Thoracic aorta (tissue), 2 donors: ENCODE measurements around the gene SLC4A2. TPM values are rescaled to one million over a fixed set of nuclear protein-coding genes. Genes with fewer than 3 reads are reported as not detected.

ENCODE experiments used
- ATAC-seq: fragments of 150-250 bp; one replicate; pipeline ENCODE4 v1.8.0; 2017; ENCODE audit warnings: low read depth; ENCODE audit not compliant: insufficient number of reproducible peaks, low FRiP score
- DNase-seq: peaks from one replicate; pipeline ENCODE4 v3.0.0-alpha.2; 2020; ENCODE audit warnings: low spot score
- H3K27ac ChIP-seq, 2 donors: fragments of 200-600 bp; sonication (generic); 1 replicate in 1 of 2; 2 replicates in 1 of 2; pipeline ENCODE4 v1.5.1; 2016; ENCODE audit warnings: mild to moderate bottlenecking in 2 of 2, moderate library complexity in 2 of 2
- H3K27me3 ChIP-seq: fragments of 200-600 bp; sonication (generic); replicated peaks from 2 replicates; pipeline ENCODE4 v1.6.0; 2016; ENCODE audit warnings: mild to moderate bottlenecking; ENCODE audit not compliant: insufficient read depth
- H3K36me3 ChIP-seq: fragments of 200-600 bp; sonication (generic); one replicate; pipeline ENCODE4 v1.5.1; 2016
- H3K4me1 ChIP-seq, 2 donors: fragments of 200-600 bp; sonication (generic); 1 replicate in 1 of 2; 2 replicates in 1 of 2; pipeline versions ENCODE4 v1.5.1 to v1.6.0; 2016; ENCODE audit warnings: low read depth in 2 of 2, mild to moderate bottlenecking in 1 of 2; ENCODE audit not compliant: control insufficient read depth in 1 of 2
- H3K4me3 ChIP-seq: fragments of 200-600 bp; sonication (generic); 2 replicates; pipeline ENCODE4 v1.5.1; 2016; ENCODE audit warnings: mild to moderate bottlenecking
- H3K9me3 ChIP-seq: fragments of 200-600 bp; sonication (generic); 2 replicates; pipeline ENCODE4 v1.5.1; 2016
- total RNA-seq, 2 donors: library from RNA; depleted of rRNA; stranded (reverse); fragments of >200 nt; gene quantifications; one replicate each; pipeline versions ENCODE4 v1.1.0 to v1.2.3, GENCODE V29; 2016
- TF ChIP-seq, protein P1 (sequence below): fragments of 200-600 bp; sonication (generic); IDR thresholded peaks from one replicate; pipeline ENCODE4 v1.5.1; 2019; ENCODE audit warnings: antibody characterized with exemption

SLC4A2 gene
- total RNA-seq, 2 donors from 2014 or later = 89.1 to 119 TPM

GRCh38 chr7:151125846-151126481 lies 66.6 kb downstream of the SLC4A2 start:
- TF ChIP-seq, protein P1, sequence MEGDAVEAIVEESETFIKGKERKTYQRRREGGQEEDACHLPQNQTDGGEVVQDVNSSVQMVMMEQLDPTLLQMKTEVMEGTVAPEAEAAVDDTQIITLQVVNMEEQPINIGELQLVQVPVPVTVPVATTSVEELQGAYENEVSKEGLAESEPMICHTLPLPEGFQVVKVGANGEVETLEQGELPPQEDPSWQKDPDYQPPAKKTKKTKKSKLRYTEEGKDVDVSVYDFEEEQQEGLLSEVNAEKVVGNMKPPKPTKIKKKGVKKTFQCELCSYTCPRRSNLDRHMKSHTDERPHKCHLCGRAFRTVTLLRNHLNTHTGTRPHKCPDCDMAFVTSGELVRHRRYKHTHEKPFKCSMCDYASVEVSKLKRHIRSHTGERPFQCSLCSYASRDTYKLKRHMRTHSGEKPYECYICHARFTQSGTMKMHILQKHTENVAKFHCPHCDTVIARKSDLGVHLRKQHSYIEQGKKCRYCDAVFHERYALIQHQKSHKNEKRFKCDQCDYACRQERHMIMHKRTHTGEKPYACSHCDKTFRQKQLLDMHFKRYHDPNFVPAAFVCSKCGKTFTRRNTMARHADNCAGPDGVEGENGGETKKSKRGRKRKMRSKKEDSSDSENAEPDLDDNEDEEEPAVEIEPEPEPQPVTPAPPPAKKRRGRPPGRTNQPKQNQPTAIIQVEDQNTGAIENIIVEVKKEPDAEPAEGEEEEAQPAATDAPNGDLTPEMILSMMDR = no peak
- peaks cover 0 to 8% of the 10 kb centered on the region in 2 donors for H3K4me1 ChIP-seq
- no peaks in the 10 kb centered on the region for H3K9me3 ChIP-seq
- ATAC-seq (no peak), DNase-seq (no peak)
- no peak overlapping the region for H3K27ac ChIP-seq
- peak overlapping the region; percentile 72 for H3K4me3 ChIP-seq
- no peaks in the 10 kb centered on the region for H3K27me3 ChIP-seq
- H3K36me3 ChIP-seq = peaks cover 18% of the 10 kb centered on the region

Other genes starting within 250 kb of the SLC4A2 start
- gene AOC1, start 207.1 kb upstream of the SLC4A2 start, total RNA-seq = not detected
- gene KCNH2, start 81.3 kb upstream of the SLC4A2 start, total RNA-seq = 1 to 10 TPM in 1 of 2 donors, not detected in 1; 1.2 TPM
- gene NOS3, start 68.6 kb upstream of the SLC4A2 start, total RNA-seq = 10 to 100 TPM in 1 of 2 donors, 1 to 10 TPM in 1; 8.4 to 18.6 TPM
- 1 to 10 TPM in 1 of 2 donors, not detected in 1; 1.2 TPM for gene ATG9B, start 35.1 kb upstream of the SLC4A2 start, total RNA-seq
- 10 to 100 TPM; 34.1 to 35.1 TPM for gene ABCB8, start 31.1 kb upstream of the SLC4A2 start, total RNA-seq
- gene ASIC3, start 11.1 kb upstream of the SLC4A2 start, total RNA-seq = 1 to 10 TPM; 2.0 to 2.8 TPM
- gene CDK5, start 1.7 kb upstream of the SLC4A2 start, total RNA-seq = 1 to 10 TPM; 1.8 to 3.1 TPM
- 100 to 1,000 TPM in 1 of 2 donors, 10 to 100 TPM in 1; 59.0 to 110 TPM for gene FASTK, start 21.2 kb downstream of the SLC4A2 start, total RNA-seq
- 10 to 100 TPM; 25.7 to 35.2 TPM for gene TMUB1, start 23.9 kb downstream of the SLC4A2 start, total RNA-seq
- gene AGAP3, start 26.9 kb downstream of the SLC4A2 start, total RNA-seq = 10 to 100 TPM; 52.1 to 62.8 TPM
- gene GBX1, start 108.1 kb downstream of the SLC4A2 start, total RNA-seq = not detected
- not detected for gene ASB10, start 127.7 kb downstream of the SLC4A2 start, total RNA-seq
- gene H2BK1, start 150.9 kb downstream of the SLC4A2 start, total RNA-seq = not detected
- 10 to 100 TPM; 25.3 to 44.1 TPM for gene ABCF2, start 167.6 kb downstream of the SLC4A2 start, total RNA-seq
- 10 to 100 TPM; 78.9 to 85.3 TPM for gene CHPF2, start 172.9 kb downstream of the SLC4A2 start, total RNA-seq
- gene SMARCD3, start 189.1 kb downstream of the SLC4A2 start, total RNA-seq = 100 to 1,000 TPM in 1 of 2 donors, 10 to 100 TPM in 1; 51.1 to 110 TPM